ENCODE data around the gene ARHGAP33. TPM values are rescaled to one million over a fixed set of nuclear protein-coding genes. Genes with fewer than 3 reads are reported as not detected.
A peak's percentile ranks its signal among the peaks of the same experiment; 100 is the strongest.

The ARHGAP33 gene
- total RNA-seq, 1 experiment from 2014 or later, result 39.6 TPM

GRCh38 chr19:35822579-35822978 is 47.2 kb downstream of the ARHGAP33 start:
- POLR2A ChIA-PET (ENCODE audit: low non-redundant PET), result no interaction called here
- TF ChIP-seq EZH2 (IDR thresholded peaks at IDR 0.05; ENCODE audit: borderline replicate concordance, low read depth, low read length, poor library complexity, severe bottlenecking), result no peak
- TF ChIP-seq CTCF (conservative IDR thresholded peaks at IDR 0.05; ENCODE audit: low read depth, low read length), result no peak
- no peak overlapping the region for H3K27ac ChIP-seq (ENCODE audit: low read depth, low read length, poor library complexity, severe bottlenecking)
- no peak overlapping the region for H3K4me3 ChIP-seq (ENCODE audit: low read depth, low read length, poor library complexity, severe bottlenecking)
- CTCF ChIA-PET, result no interaction called here
- BruUV-seq (replicated peaks), result no TSS peak
- H3K4me1 ChIP-seq (ENCODE audit: insufficient read depth, low read length, poor library complexity, severe bottlenecking), result no peaks in the 10 kb centered on the region
- DNase-seq (ENCODE audit: low spot score), result no peak
- peaks cover 23% of the 10 kb centered on the region for H3K27me3 ChIP-seq (replicated peaks; ENCODE audit: insufficient read depth, low read depth, low read length, poor library complexity)
- no peaks in the 10 kb centered on the region for H3K9me3 ChIP-seq (ENCODE audit: low read depth, low read length, poor library complexity, severe bottlenecking)
- intact Hi-C loops (cut with micrococcal nuclease; ENCODE audit: unreplicated experiment), result loop anchor here (5.0 kb wide), 1 partner anchor 130 kb away; no protein-coding TSS in a partner anchor
- H3K36me3 ChIP-seq (ENCODE audit: insufficient read depth, low read length, poor library complexity, severe bottlenecking), result no peaks in the 10 kb centered on the region

GRCh38 chr19:35824150-35824549 is 48.8 kb downstream of the ARHGAP33 start:
- ChIA-PET POLR2A (ENCODE audit: low non-redundant PET) (no interaction called here), CTCF (no interaction called here)
- no TSS peak for BruUV-seq (replicated peaks)
- H3K4me1 ChIP-seq (ENCODE audit: insufficient read depth, low read length, poor library complexity, severe bottlenecking), result no peaks in the 10 kb centered on the region
- no peaks in the 10 kb centered on the region for H3K36me3 ChIP-seq (ENCODE audit: insufficient read depth, low read length, poor library complexity, severe bottlenecking)
- H3K4me3 ChIP-seq (ENCODE audit: low read depth, low read length, poor library complexity, severe bottlenecking), result no peak overlapping the region
- H3K9me3 ChIP-seq (ENCODE audit: low read depth, low read length, poor library complexity, severe bottlenecking), result no peaks in the 10 kb centered on the region
- no peak for DNase-seq (ENCODE audit: low spot score)
- intact Hi-C loops (cut with micrococcal nuclease; ENCODE audit: unreplicated experiment), result loop anchor here (5.0 kb wide), 1 partner anchor 132 kb away; no protein-coding TSS in a partner anchor
- no peak overlapping the region for H3K27ac ChIP-seq (ENCODE audit: low read depth, low read length, poor library complexity, severe bottlenecking)
- peaks cover 19% of the 10 kb centered on the region for H3K27me3 ChIP-seq (replicated peaks; ENCODE audit: insufficient read depth, low read depth, low read length, poor library complexity)
- TF ChIP-seq CTCF (conservative IDR thresholded peaks at IDR 0.05; ENCODE audit: low read depth, low read length) (no peak), EZH2 (IDR thresholded peaks at IDR 0.05; ENCODE audit: borderline replicate concordance, low read depth, low read length, poor library complexity, severe bottlenecking) (no peak)

GRCh38 chr19:35828692-35829301 is 53.4 kb downstream of the ARHGAP33 start:
- H3K4me3 ChIP-seq (ENCODE audit: low read depth, low read length, poor library complexity, severe bottlenecking), result no peak overlapping the region
- peaks cover 44% of the 10 kb centered on the region for H3K27me3 ChIP-seq (replicated peaks; ENCODE audit: insufficient read depth, low read depth, low read length, poor library complexity)
- DNase-seq (ENCODE audit: low spot score), result peak; percentile 75
- BruUV-seq (replicated peaks), result no TSS peak
- H3K36me3 ChIP-seq (ENCODE audit: insufficient read depth, low read length, poor library complexity, severe bottlenecking), result no peaks in the 10 kb centered on the region
- POLR2A ChIA-PET (ENCODE audit: low non-redundant PET), result no interaction called here
- no peak overlapping the region for H3K27ac ChIP-seq (ENCODE audit: low read depth, low read length, poor library complexity, severe bottlenecking)
- intact Hi-C loops (cut with micrococcal nuclease; ENCODE audit: unreplicated experiment), result no loop called here
- CTCF ChIA-PET, result interaction anchor here (1.0 kb wide), 1 partner anchor 9 kb away, joined by 6 read pairs; no protein-coding TSS in a partner anchor
- TF ChIP-seq CTCF (conservative IDR thresholded peaks at IDR 0.05; ENCODE audit: low read depth, low read length) (no peak), EZH2 (IDR thresholded peaks at IDR 0.05; ENCODE audit: borderline replicate concordance, low read depth, low read length, poor library complexity, severe bottlenecking) (no peak)
- no peaks in the 10 kb centered on the region for H3K4me1 ChIP-seq (ENCODE audit: insufficient read depth, low read length, poor library complexity, severe bottlenecking)
- H3K9me3 ChIP-seq (ENCODE audit: low read depth, low read length, poor library complexity, severe bottlenecking), result no peaks in the 10 kb centered on the region

Data from A673 (cell line).